A673 (cell line): Measurements from ENCODE around the gene ARHGAP4.

Experiments
- CTCF ChIP-seq: fragments of 300-800, 200-600 bp; sonication (generic); conservative IDR thresholded peaks from 2 replicates; pipeline ENCODE4 v1.5.1; 2017; ENCODE audit warnings: low read depth, mild to moderate bottlenecking, antibody characterized with exemption, low read length, moderate library complexity, mixed read lengths
- EZH2 ChIP-seq: fragments of 200-600 bp; sonication (generic); IDR thresholded peaks from 2 replicates; pipeline ENCODE4 v1.6.1; 2017; ENCODE audit warnings: borderline replicate concordance, low read depth, mild to moderate bottlenecking, mixed read lengths, antibody characterized with exemption, low read length; ENCODE audit not compliant: poor library complexity, severe bottlenecking

DNA sequence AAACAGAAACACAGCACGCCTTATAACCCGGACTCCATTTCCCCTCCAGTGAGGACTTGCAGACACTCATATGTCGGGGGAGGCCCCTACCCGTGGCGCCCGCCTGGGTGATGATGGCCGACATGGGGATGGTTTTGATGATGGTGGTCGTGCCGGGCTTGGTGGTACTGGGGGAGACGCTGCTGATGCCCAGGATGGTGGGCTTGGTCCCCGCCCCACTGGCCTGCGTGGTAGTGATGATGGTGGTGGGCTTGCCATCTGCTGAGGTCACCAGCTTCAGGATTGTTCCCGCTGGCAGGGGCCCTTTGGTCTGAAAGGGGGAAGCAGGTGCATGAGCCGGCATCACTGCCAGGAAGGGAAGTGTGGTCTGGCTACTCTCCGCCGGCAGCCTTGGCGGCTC lies 31.2 kb upstream of the ARHGAP4 start:
- TF ChIP-seq CTCF, result no peak
- no peak for TF ChIP-seq EZH2
